MM.1S (cell line): ENCODE results near the gene RNF182.
A peak's percentile ranks its signal among the peaks of the same experiment; 100 is the strongest.

Source experiments
- DNase-seq: peaks from one replicate; pipeline ENCODE4 v3.0.0-alpha.2; 2015
- H2AFZ ChIP-seq: fragments of 300-600 bp; sonication (generic); 2 replicates; pipeline ENCODE4 v1.6.0; 2016; ENCODE audit warnings: antibody characterized with exemption, low read length
- H3F3A ChIP-seq: fragments of 300-600 bp; sonication (generic); 2 replicates; pipeline ENCODE4 v1.6.1; 2016; ENCODE audit warnings: mild to moderate bottlenecking, antibody characterized with exemption, low read length, moderate library complexity, mixed read lengths; ENCODE audit not compliant: insufficient read depth
- H3K27ac ChIP-seq: fragments of 300-600 bp; sonication (generic); 2 replicates; pipeline ENCODE4 v1.5.1; 2016; ENCODE audit warnings: mild to moderate bottlenecking, low read length
- H3K27me3 ChIP-seq: fragments of 300-600 bp; sonication (generic); replicated peaks from 2 replicates; pipeline ENCODE4 v1.6.0; 2016; ENCODE audit warnings: low read length; ENCODE audit not compliant: insufficient read depth
- H3K36me3 ChIP-seq: fragments of 300-600 bp; sonication (generic); replicated peaks from 2 replicates; pipeline ENCODE4 v1.6.1; 2016; ENCODE audit warnings: mild to moderate bottlenecking, low read length, mixed read lengths; ENCODE audit not compliant: insufficient read depth
- H3K4me1 ChIP-seq: fragments of 300-600 bp; sonication (generic); 2 replicates; pipeline ENCODE4 v1.6.1; 2016; ENCODE audit warnings: low read length, mixed read lengths
- H3K4me2 ChIP-seq: fragments of 300-600 bp; sonication (generic); 2 replicates; pipeline ENCODE4 v1.6.0; 2016; ENCODE audit warnings: low read depth, low read length
- H3K4me3 ChIP-seq: fragments of 300-600 bp; sonication (generic); 2 replicates; pipeline ENCODE4 v1.5.1; 2016; ENCODE audit warnings: low read length, mixed read lengths
- H3K79me2 ChIP-seq: fragments of 300-600 bp; sonication (generic); 2 replicates; pipeline ENCODE4 v1.6.1; 2016; ENCODE audit warnings: mixed run types, low read length, mixed read lengths
- H3K9ac ChIP-seq: fragments of 300-600 bp; sonication (generic); 2 replicates; pipeline ENCODE4 v1.6.1; 2016; ENCODE audit warnings: low read length, mixed read lengths
- H3K9me2 ChIP-seq: fragments of 300-600 bp; sonication (generic); replicated peaks from 2 replicates; pipeline ENCODE4 v1.6.1; 2016; ENCODE audit warnings: mild to moderate bottlenecking, low read length, mixed read lengths; ENCODE audit not compliant: insufficient read depth
- H3K9me3 ChIP-seq: fragments of 300-600 bp; sonication (generic); replicated peaks from 2 replicates; pipeline ENCODE4 v1.6.1; 2016; ENCODE audit warnings: mild to moderate bottlenecking, low read length, mixed read lengths; ENCODE audit not compliant: insufficient read depth
- H4K20me1 ChIP-seq: fragments of 300-600 bp; sonication (generic); 2 replicates; pipeline ENCODE4 v1.6.1; 2016; ENCODE audit warnings: mild to moderate bottlenecking, low read length, moderate library complexity, mixed read lengths; ENCODE audit not compliant: insufficient read depth
- CTCF ChIP-seq: fragments of 300-600 bp; sonication (generic); IDR thresholded peaks from 2 replicates; pipeline ENCODE4 v1.5.1; 2016; ENCODE audit warnings: antibody characterized with exemption, low read length, mixed read lengths
- EZH2 ChIP-seq: fragments of 300-600 bp; sonication (generic); optimal IDR thresholded peaks from 2 replicates; pipeline ENCODE3; 2017; ENCODE audit warnings: low read depth, mild to moderate bottlenecking, antibody characterized with exemption, low read length, mixed read lengths
- EZH2phosphoT487 ChIP-seq: fragments of 300-600 bp; sonication (generic); IDR thresholded peaks from 2 replicates; pipeline ENCODE4 v1.6.1; 2018; ENCODE audit warnings: antibody characterized with exemption, low read length

The RNF182 gene

DNA sequence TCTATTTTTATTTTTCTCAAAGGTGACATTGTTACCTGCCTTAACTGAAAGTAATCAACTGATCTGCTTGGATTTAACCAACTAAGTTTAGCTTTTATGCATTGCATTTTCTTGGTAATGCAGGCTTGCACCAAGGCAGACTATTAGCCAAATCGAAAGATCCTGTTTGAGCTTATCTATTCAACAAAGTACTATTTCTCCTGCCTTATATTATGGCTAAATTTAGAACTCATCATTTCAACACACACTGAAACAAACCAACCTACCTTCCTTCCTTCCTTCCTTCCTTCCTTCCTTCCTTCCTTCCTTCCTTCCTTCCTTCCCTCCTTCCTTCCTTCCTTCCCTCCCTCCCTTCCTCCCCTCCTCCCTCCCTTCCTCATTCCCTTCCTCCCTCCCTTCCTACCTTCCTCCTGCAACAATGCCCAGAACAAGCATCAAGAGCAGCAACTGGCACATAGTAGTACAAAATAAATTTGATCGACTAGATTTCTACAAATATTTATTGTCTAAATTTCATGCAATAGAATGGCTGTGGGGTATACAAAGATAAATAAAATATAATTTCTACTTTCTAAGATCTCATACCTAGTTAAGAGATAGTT lies 17.0 kb upstream of the RNF182 start:
- no peak overlapping the region for H2AFZ ChIP-seq
- DNase-seq, result no peak
- no peaks in the 10 kb centered on the region for H3K27me3 ChIP-seq
- H3K9me2 ChIP-seq, result no peaks in the 10 kb centered on the region
- no peaks in the 10 kb centered on the region for H3K9me3 ChIP-seq
- H3K4me3 ChIP-seq, result no peak overlapping the region
- no peak overlapping the region for H3K27ac ChIP-seq
- H3F3A ChIP-seq, result no peaks in the 10 kb centered on the region
- H3K36me3 ChIP-seq, result no peaks in the 10 kb centered on the region
- H3K4me2 ChIP-seq, result no peak overlapping the region
- H3K4me1 ChIP-seq, result no peaks in the 10 kb centered on the region
- TF ChIP-seq EZH2 (no peak), EZH2phosphoT487 (no peak), CTCF (no peak)
- no peaks in the 10 kb centered on the region for H3K79me2 ChIP-seq
- no peak overlapping the region for H3K9ac ChIP-seq
- H4K20me1 ChIP-seq, result no peaks in the 10 kb centered on the region

DNA sequence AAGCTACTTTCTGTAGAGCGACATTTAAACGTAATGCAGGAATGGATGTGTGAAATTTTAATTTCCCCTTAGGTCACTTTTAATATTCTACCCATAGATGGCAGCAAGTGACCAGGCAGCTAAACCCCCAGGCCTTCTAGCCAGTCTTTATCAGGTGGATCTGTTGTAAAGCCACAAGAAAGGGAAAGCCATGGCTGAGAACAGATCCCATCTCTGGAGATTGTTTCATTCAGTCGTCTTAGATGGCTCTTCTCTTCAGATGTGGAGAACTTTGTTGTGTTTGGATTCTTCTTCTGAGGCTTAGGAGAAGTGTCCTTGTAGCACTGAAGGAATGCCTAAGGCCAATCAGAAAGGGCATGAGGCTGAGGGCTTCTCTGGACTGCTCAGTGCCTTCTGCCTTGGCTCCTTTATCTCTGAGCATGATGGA lies 15.8 kb upstream of the RNF182 start:
- Histone ChIP-seq H3K36me3 (no peaks in the 10 kb centered on the region), H3K4me2 (no peak overlapping the region), H3K79me2 (no peaks in the 10 kb centered on the region), H4K20me1 (no peaks in the 10 kb centered on the region), H3K27me3 (no peaks in the 10 kb centered on the region), H3F3A (no peaks in the 10 kb centered on the region), H3K4me1 (no peaks in the 10 kb centered on the region), H3K4me3 (no peak overlapping the region), H3K27ac (no peak overlapping the region), H3K9ac (no peak overlapping the region), H3K9me3 (no peaks in the 10 kb centered on the region), H2AFZ (no peak overlapping the region), H3K9me2 (no peaks in the 10 kb centered on the region)
- DNase-seq, result peak; percentile 72
- peak; percentile 81 for TF ChIP-seq CTCF
- TF ChIP-seq EZH2phosphoT487, result no peak
- TF ChIP-seq EZH2, result no peak

- no peaks in the 10 kb centered on the region for H3F3A ChIP-seq
- H3K9ac ChIP-seq, result no peak overlapping the region
- no peaks in the 10 kb centered on the region for H3K79me2 ChIP-seq
- no peak for DNase-seq
- no peak overlapping the region for H2AFZ ChIP-seq
- no peak overlapping the region for H3K27ac ChIP-seq
- no peak overlapping the region for H3K4me2 ChIP-seq
- no peaks in the 10 kb centered on the region for H3K9me3 ChIP-seq
- no peaks in the 10 kb centered on the region for H3K9me2 ChIP-seq
- H3K36me3 ChIP-seq, result no peaks in the 10 kb centered on the region
- H3K4me3 ChIP-seq, result no peak overlapping the region
- TF ChIP-seq EZH2 (no peak), EZH2phosphoT487 (no peak), CTCF (no peak)
- no peaks in the 10 kb centered on the region for H4K20me1 ChIP-seq
- no peaks in the 10 kb centered on the region for H3K4me1 ChIP-seq
- no peaks in the 10 kb centered on the region for H3K27me3 ChIP-seq
Observed at GRCh38 chr6:13910443-13910842, 14.3 kb upstream of the RNF182 start.
